ENCODE data around the gene FBLN7. TPM values are rescaled to one million over a fixed set of nuclear protein-coding genes. Genes with fewer than 3 reads are reported as not detected.

The FBLN7 gene
- total and polyA plus RNA-seq, 4 donors = 0.60 to 2.4 (median 1.9) TPM

- H3K4me1 ChIP-seq (ENCODE audit: control insufficient read depth in 4 of 4, insufficient read depth in 4 of 4, low read length in 3 of 4) = no peaks in the 10 kb centered on the region
- H3K27ac ChIP-seq (ENCODE audit: low read depth in 1 of 2, low read length in 2 of 2) = no peak overlapping the region
- 97% methylated on average over 7 of the region's 7 CpGs for WGBS
- no peaks in the 10 kb centered on the region for H3K36me3 ChIP-seq (ENCODE audit: control insufficient read depth in 4 of 4, insufficient read depth in 3 of 4, low read depth in 1 of 4, low read length in 3 of 4)
- H3K27me3 ChIP-seq (ENCODE audit: control insufficient read depth in 4 of 4, insufficient read depth in 4 of 4, low read length in 3 of 4) = peaks cover 0 to 2% (median 0%) of the 10 kb centered on the region in 4 donors
- no peak for DNase-seq (ENCODE audit: low spot score)
- no peaks in the 10 kb centered on the region for H3K9me3 ChIP-seq (ENCODE audit: control insufficient read depth in 4 of 4, low read length in 3 of 4)
- TF ChIP-seq, protein P1, sequence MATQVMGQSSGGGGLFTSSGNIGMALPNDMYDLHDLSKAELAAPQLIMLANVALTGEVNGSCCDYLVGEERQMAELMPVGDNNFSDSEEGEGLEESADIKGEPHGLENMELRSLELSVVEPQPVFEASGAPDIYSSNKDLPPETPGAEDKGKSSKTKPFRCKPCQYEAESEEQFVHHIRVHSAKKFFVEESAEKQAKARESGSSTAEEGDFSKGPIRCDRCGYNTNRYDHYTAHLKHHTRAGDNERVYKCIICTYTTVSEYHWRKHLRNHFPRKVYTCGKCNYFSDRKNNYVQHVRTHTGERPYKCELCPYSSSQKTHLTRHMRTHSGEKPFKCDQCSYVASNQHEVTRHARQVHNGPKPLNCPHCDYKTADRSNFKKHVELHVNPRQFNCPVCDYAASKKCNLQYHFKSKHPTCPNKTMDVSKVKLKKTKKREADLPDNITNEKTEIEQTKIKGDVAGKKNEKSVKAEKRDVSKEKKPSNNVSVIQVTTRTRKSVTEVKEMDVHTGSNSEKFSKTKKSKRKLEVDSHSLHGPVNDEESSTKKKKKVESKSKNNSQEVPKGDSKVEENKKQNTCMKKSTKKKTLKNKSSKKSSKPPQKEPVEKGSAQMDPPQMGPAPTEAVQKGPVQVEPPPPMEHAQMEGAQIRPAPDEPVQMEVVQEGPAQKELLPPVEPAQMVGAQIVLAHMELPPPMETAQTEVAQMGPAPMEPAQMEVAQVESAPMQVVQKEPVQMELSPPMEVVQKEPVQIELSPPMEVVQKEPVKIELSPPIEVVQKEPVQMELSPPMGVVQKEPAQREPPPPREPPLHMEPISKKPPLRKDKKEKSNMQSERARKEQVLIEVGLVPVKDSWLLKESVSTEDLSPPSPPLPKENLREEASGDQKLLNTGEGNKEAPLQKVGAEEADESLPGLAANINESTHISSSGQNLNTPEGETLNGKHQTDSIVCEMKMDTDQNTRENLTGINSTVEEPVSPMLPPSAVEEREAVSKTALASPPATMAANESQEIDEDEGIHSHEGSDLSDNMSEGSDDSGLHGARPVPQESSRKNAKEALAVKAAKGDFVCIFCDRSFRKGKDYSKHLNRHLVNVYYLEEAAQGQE (IDR thresholded peaks at IDR 0.05) = no peak
- TF ChIP-seq FOXA1 (IDR thresholded peaks at IDR 0.05) (no peak), YY1 (IDR thresholded peaks at IDR 0.05) (no peak), MAX (IDR thresholded peaks at IDR 0.05) (no peak), CTCF (IDR thresholded peaks at IDR 0.05; ENCODE audit: low read depth, low read length, missing input control) (no peak)
- H3K4me3 ChIP-seq (ENCODE audit: low read depth in 1 of 3, low read length in 3 of 3) = no peak overlapping the region
- no peak overlapping the region for H3K9ac ChIP-seq (ENCODE audit: low read depth in 1 of 2, low read length in 2 of 2)
These were observed 37.9 kb downstream of the FBLN7 start for GRCh38 chr2:112175958-112176573.

- no peak for DNase-seq (ENCODE audit: low spot score)
- no peak overlapping the region for H3K4me3 ChIP-seq (ENCODE audit: low read depth in 1 of 3, low read length in 3 of 3)
These were observed 43.5 kb downstream of the FBLN7 start for GRCh38 chr2:112181571-112182290.

More at GRCh38 chr2:112181571-112182290, 43.5 kb downstream of the FBLN7 start:
- Histone ChIP-seq H3K27ac (ENCODE audit: low read depth in 1 of 2, low read length in 2 of 2) (no peak overlapping the region), H3K9ac (ENCODE audit: low read depth in 1 of 2, low read length in 2 of 2) (no peak overlapping the region), H3K4me1 (ENCODE audit: control insufficient read depth in 4 of 4, insufficient read depth in 4 of 4, low read length in 3 of 4) (no peaks in the 10 kb centered on the region), H3K36me3 (ENCODE audit: control insufficient read depth in 4 of 4, insufficient read depth in 3 of 4, low read depth in 1 of 4, low read length in 3 of 4) (no peaks in the 10 kb centered on the region), H3K27me3 (ENCODE audit: control insufficient read depth in 4 of 4, insufficient read depth in 4 of 4, low read length in 3 of 4) (peaks cover 0 to 2% (median 0%) of the 10 kb centered on the region in 4 donors), H3K9me3 (ENCODE audit: control insufficient read depth in 4 of 4, low read length in 3 of 4) (no peaks in the 10 kb centered on the region)
- 42% methylated on average over 54 of the region's 54 CpGs for WGBS
- TF ChIP-seq EGR1 (IDR thresholded peaks at IDR 0.05; ENCODE audit: low read depth in 2 of 2) = no peak
- TF ChIP-seq ATF3 (IDR thresholded peaks at IDR 0.05) = no peak
- no peak for TF ChIP-seq GABPA (IDR thresholded peaks at IDR 0.05 in 1 of 2, conservative IDR thresholded peaks at IDR 0.05 in 1 of 2)
- TF ChIP-seq JUND (IDR thresholded peaks at IDR 0.05) = no peak
- TF ChIP-seq ZBTB33 (IDR thresholded peaks at IDR 0.05) = no peak
- TF ChIP-seq SP1 (IDR thresholded peaks at IDR 0.05) = no peak
- TF ChIP-seq HNF4G (IDR thresholded peaks at IDR 0.05) = no peak
- TF ChIP-seq RXRA (IDR thresholded peaks at IDR 0.05) = no peak
